HG03196 (cell line): ENCODE data around the gene C1orf21.
"Not testable (repeated sequence)": the region's sequence is repeated elsewhere in the genome, so short reads cannot be mapped to it uniquely, and the experiment has no call there.

Source experiments
- ATAC-seq: cut with Tn5 transposase; IDR thresholded peaks from one replicate; pipeline ENCODE4 v1.9.1; 2021; ENCODE audit not compliant: unreplicated experiment

The C1orf21 gene

GRCh38 chr1:184595596-184595995 is 208.8 kb downstream of the C1orf21 start:
- no peak for ATAC-seq

DNA sequence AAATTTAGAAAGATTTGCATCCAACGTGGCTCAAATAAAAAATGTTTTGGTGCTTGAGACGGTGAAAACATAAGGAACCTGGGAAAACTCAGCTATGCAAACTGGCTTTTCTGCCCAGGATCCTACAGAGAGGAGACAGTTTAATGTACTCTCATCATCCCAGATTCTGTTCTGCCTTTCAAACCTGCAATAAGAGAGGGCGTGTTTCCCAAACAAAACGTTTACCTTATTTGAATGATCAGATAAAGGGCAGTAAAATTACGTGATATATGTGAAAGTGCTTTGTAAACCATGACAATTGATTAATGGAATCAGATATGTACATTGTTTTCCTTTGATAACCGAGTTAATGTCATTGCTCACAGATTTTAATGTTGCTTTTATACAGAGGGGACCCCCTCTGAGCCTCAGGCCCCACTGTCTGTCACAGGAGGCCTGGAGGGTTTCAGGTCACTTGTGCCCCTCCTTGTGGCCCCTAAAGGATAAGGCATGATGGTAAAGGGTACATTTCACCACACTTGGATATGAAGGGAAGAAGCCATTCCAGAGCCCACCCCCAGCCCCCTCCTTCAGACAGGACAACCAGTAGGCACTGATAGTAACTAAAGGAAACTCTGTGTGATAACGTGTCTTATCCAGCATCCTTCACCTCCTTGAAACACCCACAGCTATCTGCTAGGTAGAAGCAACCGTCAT is 210.3 kb downstream of the C1orf21 start:
- ATAC-seq = no peak

DNA sequence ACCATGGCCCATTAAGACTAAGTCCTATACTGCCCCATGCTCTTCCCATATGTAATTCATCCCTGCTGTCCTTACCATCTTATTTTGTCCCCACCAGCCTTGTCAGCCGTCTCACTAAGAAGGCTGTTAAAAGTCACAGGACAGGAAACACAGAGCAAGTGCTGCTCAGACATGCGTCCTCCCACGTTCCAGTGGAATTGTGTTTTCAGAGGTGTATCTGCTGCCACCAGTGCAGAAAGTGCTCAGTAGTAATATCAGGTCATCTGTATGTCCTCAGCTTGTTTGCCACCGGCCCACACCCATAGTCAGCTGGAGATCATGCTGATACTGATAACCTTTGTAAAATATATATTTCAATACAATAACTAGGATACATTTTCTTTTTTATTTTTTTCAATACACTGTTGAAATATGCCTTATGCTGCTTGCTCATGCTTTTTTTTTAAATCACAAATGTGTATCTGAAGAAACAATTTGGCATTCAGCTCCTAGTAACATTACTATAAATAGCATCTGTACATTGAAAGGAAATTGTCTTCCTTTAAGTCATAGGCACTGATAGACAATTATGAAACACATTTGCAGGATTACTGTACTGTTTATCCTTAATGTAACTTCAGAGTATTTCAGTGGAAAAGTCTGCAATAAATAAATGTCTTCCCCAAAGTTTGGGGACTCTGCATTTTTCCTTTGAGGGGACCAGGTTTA is 211.0 kb downstream of the C1orf21 start:
- ATAC-seq = no peak

DNA sequence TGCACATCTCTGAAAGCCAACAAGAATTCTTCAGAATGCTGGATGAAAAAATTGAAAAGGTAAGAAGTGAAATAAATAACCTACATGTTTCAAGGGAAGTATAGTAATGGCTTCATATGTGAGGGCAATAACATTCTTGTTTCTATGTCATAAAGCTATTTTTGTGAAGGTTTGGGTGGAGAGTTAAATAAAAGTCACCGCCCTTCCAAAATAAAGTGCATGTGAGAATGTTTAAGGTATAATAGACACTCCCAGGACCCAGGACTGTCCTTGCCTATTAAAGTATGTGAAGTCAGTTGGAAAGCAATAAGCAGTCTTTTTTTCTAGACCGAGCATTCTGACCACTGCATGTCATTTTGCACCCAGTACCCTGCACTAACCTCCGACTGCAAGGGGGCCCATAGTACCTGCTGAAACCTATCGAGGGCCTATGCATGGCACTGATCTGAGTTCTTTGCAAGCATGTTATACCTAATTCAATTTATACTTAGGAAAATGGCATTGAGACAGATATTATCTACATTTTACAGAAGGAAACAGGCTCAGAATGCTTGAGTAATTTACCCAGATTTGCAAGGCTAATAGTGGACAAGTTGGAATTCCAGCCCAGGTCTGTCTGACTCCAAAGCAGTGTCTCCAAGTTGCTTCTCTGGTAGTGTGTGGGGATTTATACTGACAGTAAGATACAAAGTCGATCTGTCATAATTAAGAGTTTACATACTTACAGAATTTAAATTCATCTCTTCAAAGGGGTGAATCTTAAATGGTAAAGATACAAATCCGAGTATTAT is 211.8 kb downstream of the C1orf21 start:
- ATAC-seq = no peak

- no peak for ATAC-seq
These were observed 217.5 kb downstream of the C1orf21 start for GRCh38 chr1:184604152-184604900.

- ATAC-seq = no peak
These were observed 219.1 kb downstream of the C1orf21 start for GRCh38 chr1:184605941-184606340.

DNA sequence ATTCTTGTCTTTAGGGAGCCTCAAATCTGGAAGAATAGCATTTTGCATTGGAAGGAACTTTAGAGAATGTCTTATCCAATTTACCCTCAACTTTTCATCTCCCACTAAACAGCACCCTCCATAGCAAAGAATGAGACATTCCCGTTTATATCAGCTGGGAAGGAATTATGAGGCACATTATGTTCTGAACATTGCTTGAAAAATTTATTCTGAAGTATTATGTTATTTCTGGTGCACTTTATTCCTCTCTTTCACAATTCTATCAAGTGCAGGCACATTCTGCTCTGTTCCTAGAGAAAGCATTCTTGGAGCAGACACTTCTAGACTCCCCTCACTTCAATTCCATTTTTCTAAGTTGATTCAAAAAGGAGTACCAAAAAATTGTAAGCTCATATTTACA is 220.0 kb downstream of the C1orf21 start:
- ATAC-seq = no peak

DNA sequence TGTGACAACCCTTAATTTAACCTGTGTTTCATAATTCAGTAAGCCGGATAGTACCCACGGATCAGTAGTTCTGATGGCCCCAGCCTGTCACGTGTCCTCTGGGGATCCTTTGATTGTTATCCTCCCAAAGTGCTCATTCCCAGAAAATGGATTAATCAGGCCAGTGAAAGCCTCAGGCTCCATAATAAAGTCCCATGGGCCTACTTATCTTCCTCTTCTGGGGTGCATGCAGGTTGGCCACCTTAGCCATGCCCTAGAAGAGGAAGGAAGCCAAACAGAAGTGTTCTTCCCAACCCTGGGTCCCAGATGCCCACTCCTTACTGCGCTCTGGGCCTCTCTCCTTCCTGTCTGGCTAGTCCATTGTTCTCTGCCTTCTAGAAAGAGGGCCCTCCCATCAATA is 221.8 kb downstream of the C1orf21 start:
- no peak for ATAC-seq

DNA sequence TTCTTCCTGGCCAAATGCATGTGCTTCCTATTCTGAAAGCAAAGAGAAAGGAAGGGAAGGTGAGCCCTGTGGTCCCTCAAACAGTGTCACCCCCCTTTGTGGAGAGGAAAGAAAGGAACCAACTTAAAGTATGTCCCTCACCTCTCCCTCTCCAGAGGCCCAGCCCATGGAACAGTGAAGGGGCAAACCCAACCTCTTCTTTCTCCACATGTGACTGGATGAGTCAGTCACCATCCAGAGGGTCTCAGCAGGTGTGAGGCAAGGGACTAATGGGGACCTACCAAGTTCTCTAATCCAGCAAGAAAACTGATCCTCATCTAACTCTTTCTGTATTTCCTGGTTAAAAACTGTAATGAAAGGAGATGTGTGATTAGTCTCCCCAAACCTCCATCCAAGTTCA is 222.2 kb downstream of the C1orf21 start:
- ATAC-seq = no peak

DNA sequence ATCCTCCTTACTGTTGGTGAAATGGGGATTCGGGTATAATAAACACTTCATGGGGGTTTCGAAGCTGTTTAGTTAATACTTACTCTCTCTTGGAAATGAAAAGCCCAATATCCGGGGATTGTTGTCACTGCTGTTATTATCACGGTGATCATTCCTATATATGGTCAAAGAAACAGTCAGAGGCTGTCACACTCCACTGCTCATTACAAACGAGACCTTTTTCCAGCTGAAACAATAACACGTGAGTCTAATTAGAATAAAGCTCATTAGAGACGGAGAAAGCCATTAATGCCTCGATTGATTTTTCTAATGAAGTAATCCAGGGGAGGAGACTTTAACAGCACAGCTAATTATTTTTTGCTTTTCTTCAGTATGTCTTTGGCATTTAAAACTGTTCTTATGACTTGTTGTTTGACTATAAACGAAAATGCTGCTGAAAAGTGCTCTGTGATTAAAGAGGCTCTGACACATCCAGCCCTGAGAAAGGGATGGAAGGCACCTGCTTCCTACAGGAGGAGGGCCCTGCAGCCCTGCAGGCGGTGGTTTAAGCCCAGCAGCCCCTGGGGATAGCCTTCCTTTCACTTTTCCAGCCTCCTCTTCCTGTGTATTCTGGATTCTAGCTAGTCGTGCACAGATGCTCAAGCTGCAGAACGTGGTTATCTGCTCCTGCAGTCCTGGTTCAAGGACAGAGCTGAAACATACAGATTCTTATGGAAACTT is 224.2 kb downstream of the C1orf21 start:
- no peak for ATAC-seq

DNA sequence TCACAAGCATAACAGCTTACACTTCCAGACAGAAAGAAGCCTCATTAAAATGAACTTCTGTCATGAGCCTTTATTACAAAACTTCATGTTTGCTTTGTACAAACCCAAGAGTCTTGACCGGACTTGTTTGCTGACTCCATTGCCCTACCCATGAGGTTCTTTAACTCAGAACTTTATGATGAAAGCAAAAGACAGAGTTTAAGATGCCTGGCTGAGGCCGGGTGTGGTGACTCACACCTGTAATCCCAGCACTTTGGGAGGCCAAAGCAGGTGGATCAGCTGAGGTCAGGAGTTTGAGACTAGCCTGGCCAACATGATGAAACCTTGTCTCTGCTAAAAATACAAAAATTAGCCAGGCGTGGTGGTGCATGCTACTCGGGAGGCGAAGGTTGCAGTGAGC is 225.4 kb downstream of the C1orf21 start:
- ATAC-seq = not testable (repeated sequence)

DNA sequence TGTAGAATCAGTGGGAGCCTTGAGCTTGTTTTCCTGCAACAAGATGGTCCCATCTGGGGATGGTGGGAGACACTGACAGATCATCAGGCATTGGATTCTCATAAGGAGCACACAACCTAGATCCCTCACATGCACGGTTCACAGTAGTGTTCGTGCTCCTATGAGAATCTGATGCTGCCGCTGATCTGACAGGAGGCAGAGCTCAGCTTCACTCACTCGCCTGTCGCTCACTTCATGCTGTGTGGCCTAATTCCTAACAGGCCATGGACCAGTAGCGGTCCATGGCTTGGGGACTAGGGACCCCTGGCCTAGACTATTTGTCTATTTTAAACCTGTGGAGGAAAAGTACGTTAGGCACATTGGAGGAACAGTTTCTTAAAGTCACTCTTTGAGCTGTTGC is 227.8 kb downstream of the C1orf21 start:
- no peak for ATAC-seq

- ATAC-seq = no peak
These were observed 228.5 kb downstream of the C1orf21 start for GRCh38 chr1:184615301-184615700.

- ATAC-seq = no peak
These were observed 229.7 kb downstream of the C1orf21 start for GRCh38 chr1:184616504-184616903.

DNA sequence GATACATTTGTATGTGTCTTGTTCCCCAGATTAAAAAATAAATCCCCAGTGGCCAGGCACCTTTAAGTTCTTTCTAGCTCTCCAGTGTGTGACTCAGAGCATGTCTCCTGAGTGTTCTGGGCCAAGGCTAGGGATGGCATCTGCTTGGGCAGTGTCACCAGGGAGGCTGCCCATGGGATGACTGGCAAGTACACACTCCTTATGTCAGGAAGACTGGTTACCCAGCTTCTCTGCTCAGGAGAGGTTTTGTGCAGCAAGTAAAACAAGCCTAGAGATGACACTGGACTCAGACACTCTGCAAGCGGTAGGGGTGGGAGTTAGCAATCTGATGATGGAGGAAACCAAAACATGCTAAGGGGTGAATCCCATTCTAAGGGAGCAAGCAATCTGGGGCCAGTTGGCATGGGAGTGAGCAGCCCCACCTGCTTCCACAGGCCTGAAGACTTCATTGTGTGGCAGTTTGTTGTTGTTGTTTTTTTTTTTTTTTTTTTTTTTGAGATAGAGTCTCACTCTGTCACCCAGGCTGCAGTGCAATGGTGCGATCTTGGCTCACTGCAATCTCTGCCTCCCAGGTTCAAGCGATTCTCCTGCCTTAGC is 230.7 kb downstream of the C1orf21 start:
- no peak for ATAC-seq

DNA sequence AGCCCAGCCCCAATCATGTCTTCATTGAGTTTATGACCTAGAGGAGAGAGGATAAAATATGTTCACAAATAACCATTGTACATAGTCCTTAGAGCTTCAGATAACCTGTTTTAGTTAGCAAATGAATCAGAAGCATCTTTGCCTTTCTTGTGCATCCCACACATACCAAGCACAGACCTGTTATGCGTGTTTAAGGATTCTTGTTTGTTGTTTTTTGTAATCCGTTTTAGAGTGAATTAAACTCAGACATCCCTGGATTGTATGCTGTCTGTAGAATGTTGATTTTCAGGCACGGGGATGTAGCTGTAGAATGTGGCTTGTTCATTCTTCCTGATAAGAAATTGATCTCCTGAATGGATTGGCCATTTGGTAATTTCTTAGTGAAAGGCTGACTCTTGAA is 232.0 kb downstream of the C1orf21 start:
- ATAC-seq = no peak

GRCh38 chr1:184620469-184620868 is 233.6 kb downstream of the C1orf21 start:
- ATAC-seq = no peak

DNA sequence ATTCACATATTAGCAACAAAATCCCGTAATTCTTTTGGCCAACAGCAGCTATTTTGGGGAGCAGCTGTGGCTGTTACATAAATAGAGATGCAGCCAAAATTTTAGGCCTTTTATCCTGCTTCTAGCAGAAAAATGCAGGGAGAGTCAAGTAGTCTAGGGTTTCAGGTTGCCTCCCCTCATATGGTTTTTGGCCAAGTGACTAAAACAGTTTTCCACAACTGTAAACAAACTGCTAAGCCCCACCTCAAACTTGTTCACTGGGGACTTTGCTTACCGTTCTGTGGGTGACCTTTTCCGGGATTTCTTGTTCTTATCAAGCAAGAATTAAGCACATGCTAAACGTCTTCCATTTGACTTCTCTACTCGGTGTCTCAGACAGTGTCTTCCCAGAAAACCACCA is 234.4 kb downstream of the C1orf21 start:
- ATAC-seq = no peak

GRCh38 chr1:184622136-184622823 is 235.5 kb downstream of the C1orf21 start:
- no peak for ATAC-seq

- ATAC-seq = no peak
These were observed 236.6 kb downstream of the C1orf21 start for GRCh38 chr1:184623404-184623803.
